IPS-NIHi11 (cell line): ENCODE data around the gene PMM1.

Experiments
- DNase-seq: peaks from one replicate; pipeline ENCODE4 v3.0.0; 2012; ENCODE audit warnings: mixed read lengths, low spot score

Gene PMM1

GRCh38 chr22:41537203-41537602, 52.4 kb downstream of the PMM1 start:
- no peak for DNase-seq

GRCh38 chr22:41535244-41535643, 54.4 kb downstream of the PMM1 start:
- peak; percentile 63 for DNase-seq

- no peak for DNase-seq
These were observed 55.4 kb downstream of the PMM1 start for GRCh38 chr22:41534219-41534618.

GRCh38 chr22:41532908-41533825, 56.5 kb downstream of the PMM1 start:
- DNase-seq: peak; percentile 80

- no peak for DNase-seq
These were observed 57.7 kb downstream of the PMM1 start for GRCh38 chr22:41531715-41532477.

- no peak for DNase-seq
These were observed 58.5 kb downstream of the PMM1 start for GRCh38 chr22:41530890-41531714.

- DNase-seq: no peak
These were observed 60.6 kb downstream of the PMM1 start for GRCh38 chr22:41528938-41529561.

GRCh38 chr22:41528132-41528766, 61.4 kb downstream of the PMM1 start:
- DNase-seq: no peak
